Transverse colon (tissue), 4 donors: ENCODE results near the gene NLRC5. TPM values are rescaled to one million over a fixed set of nuclear protein-coding genes. Genes with fewer than 3 reads are reported as not detected.

Experiments
- DNase-seq: peaks from one replicate; pipeline ENCODE4 v3.0.0-alpha.2; 2019
- H3K27ac ChIP-seq, 4 donors: fragments of 200-600 bp; sonication (generic); 2 replicates each; pipeline ENCODE4 v1.5.1; 2016 to 2018; ENCODE audit warnings: inconsistent platforms in 4 of 4
- H3K27me3 ChIP-seq: fragments of 200-600 bp; sonication (generic); 2 replicates; pipeline ENCODE4 v1.5.1; 2017; ENCODE audit warnings: inconsistent platforms
- H3K36me3 ChIP-seq, 4 donors: fragments of 200-600 bp; sonication (generic); 2 replicates each; pipeline ENCODE4 v1.5.1; 2017 to 2019; ENCODE audit warnings: inconsistent platforms in 4 of 4
- H3K4me1 ChIP-seq, 4 donors: fragments of 200-600 bp; sonication (generic); 2 replicates each; pipeline ENCODE4 v1.5.1; 2017 to 2020; ENCODE audit warnings: inconsistent platforms in 4 of 4
- H3K4me3 ChIP-seq, 4 donors: fragments of 200-600 bp; sonication (generic); 1 replicate in 1 of 4; 2 replicates in 3 of 4; pipeline versions ENCODE4 v1.5.1 to v1.6.1; 2017 to 2019; ENCODE audit warnings: inconsistent platforms in 4 of 4
- H3K9me3 ChIP-seq, 2 donors: fragments of 200-600 bp; sonication (generic); 2 replicates each; pipeline ENCODE4 v1.5.1; 2017 to 2019; ENCODE audit warnings: inconsistent platforms in 2 of 2
- CTCF ChIP-seq, 5 experiments: fragments of 200-600 bp in 3 of 5; fragments of 450-650 bp in 2 of 5; sonication (generic) in 3 of 5; IDR thresholded peaks; 1 replicate in 2 of 5; 2 replicates in 3 of 5; pipeline ENCODE4 v1.5.1; 2016 to 2017; ENCODE audit warnings: antibody characterized with exemption in 5 of 5, inconsistent platforms in 3 of 5, mild to moderate bottlenecking in 2 of 5, moderate library complexity in 1 of 5
- EP300 ChIP-seq: sonication (generic); formaldehyde crosslinking; IDR thresholded peaks from one replicate; pipeline ENCODE4 v1.6.1; 2017; ENCODE audit warnings: antibody characterized with exemption, low read depth
- POLR2A ChIP-seq: fragments of 450-650 bp; IDR thresholded peaks from one replicate; pipeline ENCODE4 v1.6.1; 2016; ENCODE audit warnings: antibody characterized with exemption, mild to moderate bottlenecking, moderate library complexity
- POLR2AphosphoS5 ChIP-seq, 3 donors: sonication (generic); formaldehyde crosslinking; IDR thresholded peaks; one replicate each; pipeline ENCODE4 v1.6.1; 2016; ENCODE audit warnings: antibody characterized with exemption in 3 of 3
- WGBS, 2 donors: methylation state at CpG; one replicate each; pipeline ENCODE4 v1.1.5; 2018; ENCODE audit warnings: low coverage in 1 of 2; 5-methylcytosine and 5-hydroxymethylcytosine counted together
- in situ Hi-C, 4 donors: fragments of 200-750 bp; cut with MboI; loops; one replicate each; pipeline versions ENCODE4 v1.15.0 to v1.15.1; 2017; ENCODE audit warnings: low sequenced_read_pairs in 3 of 4, low pct_ligation_motif_present in 1 of 4, low pct_unique_long_range_greater_than_20kb in 1 of 4
- intact Hi-C: fragments of 100-400 bp; cut with DNase I; formaldehyde crosslinking; loops from one replicate; pipeline ENCODE4 v1.15.1; 2023; ENCODE audit warnings: low total_unique reads
- total RNA-seq, 4 donors: library from RNA; depleted of rRNA; stranded (reverse); fragments of >200 nt; gene quantifications; one replicate each; pipeline ENCODE4 v1.1.0, GENCODE V29; 2016

The NLRC5 gene
- total RNA-seq, 4 donors from 2014 or later: 59.4 to 171 (median 73.6) TPM

GRCh38 chr16:57045694-57046381 is 56.5 kb downstream of the NLRC5 start:
- Histone ChIP-seq H3K36me3 (peaks cover 0 to 16% (median 0%) of the 10 kb centered on the region in 4 donors), H3K9me3 (no peaks in the 10 kb centered on the region), H3K27ac (no peak overlapping the region), H3K4me1 (peaks cover 0 to 8% (median 0%) of the 10 kb centered on the region in 4 donors), H3K27me3 (no peaks in the 10 kb centered on the region), H3K4me3 (no peak overlapping the region)
- WGBS, 2 donors: 74 to 82% methylated on average over 8 to 13 of the region's 13 CpGs
- DNase-seq: peak; percentile 57
- TF ChIP-seq CTCF (IDR thresholded peaks at IDR 0.05) (peak; percentile 30 to 45 (median 39)), POLR2A (no peak), POLR2AphosphoS5 (IDR thresholded peaks at IDR 0.05) (no peak)
- in situ Hi-C loops (loop anchor here in 1 of 4 donors (10.0 kb wide), 1 partner anchor 71 kb away; no protein-coding TSS in a partner anchor), intact Hi-C loops (loop anchor here (10.0 kb wide), 1 partner anchor 181 kb away; the partner anchor contains the start of gene SLC12A3)

- TF ChIP-seq POLR2AphosphoS5 (IDR thresholded peaks at IDR 0.05) (no peak), POLR2A (no peak), CTCF (IDR thresholded peaks at IDR 0.05) (no peak), EP300 (no peak)
- Histone ChIP-seq H3K27ac (no peak overlapping the region), H3K4me1 (no peaks in the 10 kb centered on the region), H3K4me3 (no peak overlapping the region), H3K27me3 (no peaks in the 10 kb centered on the region), H3K9me3 (no peaks in the 10 kb centered on the region), H3K36me3 (peaks cover 0 to 23% (median 0%) of the 10 kb centered on the region in 4 donors)
- intact Hi-C loops: loop anchor here (10.0 kb wide), 1 partner anchor 183 kb away; the partner anchor contains the start of gene SLC12A3
- no peak for DNase-seq
- 85 to 88% methylated on average over 2 of the region's 2 CpGs for WGBS, 2 donors
- in situ Hi-C loops: loop anchor here in 1 of 4 donors (10.0 kb wide), 1 partner anchor 73 kb away; no protein-coding TSS in a partner anchor
Observed at GRCh38 chr16:57048095-57048494, 58.7 kb downstream of the NLRC5 start.

- H3K9me3 ChIP-seq: no peaks in the 10 kb centered on the region
- DNase-seq: no peak
- no peak overlapping the region for H3K27ac ChIP-seq
- intact Hi-C loops: loop anchor here (10.0 kb wide), 1 partner anchor 185 kb away; the partner anchor contains the start of gene SLC12A3
- H3K27me3 ChIP-seq: no peaks in the 10 kb centered on the region
- peaks cover 0 to 18% (median 1%) of the 10 kb centered on the region in 4 donors for H3K36me3 ChIP-seq
- H3K4me3 ChIP-seq: no peak overlapping the region
- no peaks in the 10 kb centered on the region for H3K4me1 ChIP-seq
- in situ Hi-C loops: loop anchor here in 2 of 4 donors (10.0 to 25.0 kb wide), 2 partner anchors 75 to 187 kb away; partner anchors contain the start of gene SLC12A3 (in 1 of the 2)
- WGBS, 2 donors: 67 to 88% methylated on average over 1 to 4 of the region's 4 CpGs
- TF ChIP-seq EP300: no peak
- no peak for TF ChIP-seq POLR2A
- no peak for TF ChIP-seq POLR2AphosphoS5 (IDR thresholded peaks at IDR 0.05)
- no peak for TF ChIP-seq CTCF (IDR thresholded peaks at IDR 0.05)
Observed at GRCh38 chr16:57049678-57050077, 60.3 kb downstream of the NLRC5 start.

- in situ Hi-C loops (loop anchor here in 1 of 4 donors (25.0 kb wide), 1 partner anchor 189 kb away; the partner anchor contains the start of gene SLC12A3), intact Hi-C loops (no loop called here)
- 85 to 97% methylated on average over 5 to 11 of the region's 11 CpGs for WGBS, 2 donors
- Histone ChIP-seq H3K27me3 (no peaks in the 10 kb centered on the region), H3K36me3 (peaks cover 0 to 28% (median 10%) of the 10 kb centered on the region in 4 donors), H3K9me3 (no peaks in the 10 kb centered on the region), H3K4me3 (no peak overlapping the region), H3K27ac (no peak overlapping the region), H3K4me1 (no peaks in the 10 kb centered on the region)
- no peak for TF ChIP-seq CTCF (IDR thresholded peaks at IDR 0.05)
- no peak for TF ChIP-seq POLR2A
- TF ChIP-seq EP300: no peak
- TF ChIP-seq POLR2AphosphoS5 (IDR thresholded peaks at IDR 0.05): no peak
- DNase-seq: no peak
Observed at GRCh38 chr16:57051696-57052228, 62.4 kb downstream of the NLRC5 start.
